Measurements from ENCODE around the gene CYP2U1.
"Not testable (repeated sequence)": the region's sequence is repeated elsewhere in the genome, so short reads cannot be mapped to it uniquely, and the experiment has no call there.

The CYP2U1 gene

DNA sequence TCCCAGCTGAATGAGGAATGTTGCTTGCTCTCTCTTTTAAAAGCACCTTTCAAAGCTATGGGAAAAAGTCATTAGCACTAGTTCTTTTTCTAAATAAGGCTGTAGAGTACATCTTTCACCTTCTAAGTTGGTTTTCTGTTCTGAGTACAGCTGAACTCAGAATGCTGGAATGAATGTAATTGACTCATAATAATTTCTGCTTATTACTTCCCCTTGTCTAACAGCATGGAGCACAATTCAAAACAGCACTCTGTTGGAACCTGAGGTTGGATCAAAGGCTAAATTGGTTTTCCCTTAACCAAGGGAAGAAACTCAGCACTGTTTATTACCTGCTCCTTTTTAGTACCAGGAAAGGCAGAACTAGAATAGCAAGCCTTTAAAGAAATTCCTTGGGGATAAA is 33.5 kb upstream of the CYP2U1 start:
- Histone ChIP-seq H3K4me2 (no peak overlapping the region), H3K9ac (no peak overlapping the region), H3K27me3 (no peaks in the 10 kb centered on the region), H3K27ac (no peak overlapping the region), H3K4me3 (no peak overlapping the region), H3K36me3 (no peaks in the 10 kb centered on the region), H4K20me1 (no peaks in the 10 kb centered on the region), H3K4me1 (no peaks in the 10 kb centered on the region), H3K9me3 (no peaks in the 10 kb centered on the region)
- no peak for TF ChIP-seq Cebpa-rat (IDR thresholded peaks at IDR 0.05)

DNA sequence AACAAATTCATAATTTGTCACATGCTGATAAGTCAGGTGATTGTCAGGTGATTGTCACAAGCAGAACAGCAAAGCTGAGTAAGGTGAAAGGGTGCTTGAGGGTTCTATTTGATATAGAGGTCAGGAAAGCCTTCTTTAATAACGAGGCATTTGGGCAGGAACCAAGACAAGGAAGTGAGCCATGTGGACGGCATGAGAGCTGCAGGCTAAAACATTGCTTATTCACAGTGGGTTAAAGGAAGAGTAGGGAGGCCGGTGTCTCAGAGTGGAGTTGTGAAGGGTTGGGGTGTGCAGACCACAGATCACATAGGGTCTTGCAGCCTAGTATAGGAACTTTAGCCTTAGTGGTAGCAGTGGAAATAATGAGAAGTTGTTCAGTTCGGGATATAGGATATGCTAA is 31.3 kb upstream of the CYP2U1 start:
- no peaks in the 10 kb centered on the region for H4K20me1 ChIP-seq
- no peaks in the 10 kb centered on the region for H3K9me3 ChIP-seq
- H3K36me3 ChIP-seq: no peaks in the 10 kb centered on the region
- H3K9ac ChIP-seq: no peak overlapping the region
- H3K4me2 ChIP-seq: no peak overlapping the region
- H3K27me3 ChIP-seq: no peaks in the 10 kb centered on the region
- no peak for TF ChIP-seq Cebpa-rat (IDR thresholded peaks at IDR 0.05)
- H3K4me1 ChIP-seq: no peaks in the 10 kb centered on the region
- H3K27ac ChIP-seq: no peak overlapping the region
- no peak overlapping the region for H3K4me3 ChIP-seq

DNA sequence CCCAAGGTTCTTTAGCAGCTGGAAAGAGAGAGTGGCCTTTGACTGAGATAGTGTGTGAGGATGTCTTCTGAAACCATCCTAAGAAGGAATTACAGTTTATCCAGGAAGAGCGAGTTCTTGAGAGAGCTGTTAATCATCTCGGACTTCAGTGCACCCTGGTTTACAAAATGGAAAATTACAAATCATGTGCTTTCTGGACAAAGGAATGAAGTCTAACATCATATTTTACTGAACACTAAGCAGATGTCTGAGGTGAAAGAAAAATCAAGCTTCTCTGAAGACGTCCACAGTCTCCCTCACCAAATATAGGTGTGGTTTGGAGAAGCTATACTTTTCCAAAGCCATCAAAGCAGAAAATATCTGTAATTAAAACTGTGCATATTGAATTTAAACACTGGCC is 30.8 kb upstream of the CYP2U1 start:
- H3K27ac ChIP-seq: no peak overlapping the region
- no peaks in the 10 kb centered on the region for H3K36me3 ChIP-seq
- no peaks in the 10 kb centered on the region for H3K27me3 ChIP-seq
- no peaks in the 10 kb centered on the region for H3K4me1 ChIP-seq
- no peak overlapping the region for H3K9ac ChIP-seq
- H3K9me3 ChIP-seq: no peaks in the 10 kb centered on the region
- TF ChIP-seq Cebpa-rat (IDR thresholded peaks at IDR 0.05): no peak
- H3K4me3 ChIP-seq: no peak overlapping the region
- H4K20me1 ChIP-seq: no peaks in the 10 kb centered on the region
- no peak overlapping the region for H3K4me2 ChIP-seq

DNA sequence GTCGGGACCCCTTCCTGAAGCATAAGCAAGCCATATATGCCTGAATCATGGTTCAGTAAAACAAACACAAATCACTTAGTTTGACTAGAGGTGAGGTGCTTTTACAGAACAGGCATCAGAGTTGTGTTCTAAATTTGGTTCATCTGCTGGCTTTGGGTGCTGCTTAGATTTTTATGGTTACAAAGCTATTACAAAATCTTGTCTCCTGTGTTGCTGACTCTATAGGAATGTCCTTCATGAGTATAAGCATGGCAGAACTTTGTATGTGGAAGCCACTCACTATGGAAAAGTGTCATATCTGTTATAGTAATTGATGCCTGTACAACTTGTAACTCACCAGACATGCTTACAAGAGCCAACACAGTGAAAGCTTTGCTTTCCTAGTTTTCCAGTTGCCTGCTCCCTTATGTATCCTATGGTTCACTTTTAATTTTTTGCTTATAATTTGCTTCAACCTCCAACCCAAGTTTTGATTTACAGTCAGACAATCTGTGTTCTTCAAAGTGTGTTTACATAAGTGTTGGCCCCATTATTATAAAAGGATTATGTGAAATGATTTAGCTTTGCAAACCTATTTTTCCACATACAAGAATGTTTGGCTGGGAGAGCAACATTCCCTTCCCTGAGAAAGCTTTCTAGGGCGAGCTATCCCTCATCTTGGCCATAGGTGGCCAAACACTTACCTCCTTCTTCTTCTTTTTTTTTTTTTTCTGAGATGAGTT is 30.0 kb upstream of the CYP2U1 start:
- no peak overlapping the region for H3K9ac ChIP-seq
- no peak overlapping the region for H3K27ac ChIP-seq
- no peaks in the 10 kb centered on the region for H4K20me1 ChIP-seq
- H3K9me3 ChIP-seq: no peaks in the 10 kb centered on the region
- TF ChIP-seq Cebpa-rat (IDR thresholded peaks at IDR 0.05): no peak
- no peak overlapping the region for H3K4me3 ChIP-seq
- no peak overlapping the region for H3K4me2 ChIP-seq
- H3K27me3 ChIP-seq: no peaks in the 10 kb centered on the region
- H3K36me3 ChIP-seq: no peaks in the 10 kb centered on the region
- H3K4me1 ChIP-seq: no peaks in the 10 kb centered on the region

DNA sequence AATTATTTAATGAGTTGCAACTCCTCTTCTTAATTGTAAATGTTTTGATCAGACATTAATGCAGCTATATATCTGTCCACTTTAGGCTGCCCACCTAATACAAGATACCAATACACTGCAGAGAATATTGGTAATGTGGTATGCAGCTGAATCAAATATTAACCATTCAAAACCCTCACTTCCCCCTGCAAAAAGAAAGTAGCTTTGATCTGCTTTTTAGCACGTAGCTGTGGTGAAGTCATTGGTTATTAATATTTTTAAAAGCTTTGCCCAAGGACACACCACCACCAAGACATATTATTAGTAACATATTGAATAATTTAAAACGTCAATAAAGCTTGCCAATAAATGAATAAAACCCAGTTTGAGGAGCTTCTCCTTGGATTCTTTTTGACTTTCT is 28.6 kb upstream of the CYP2U1 start:
- no peaks in the 10 kb centered on the region for H3K4me1 ChIP-seq
- H3K9ac ChIP-seq: no peak overlapping the region
- TF ChIP-seq Cebpa-rat (IDR thresholded peaks at IDR 0.05): no peak
- H3K27ac ChIP-seq: no peak overlapping the region
- no peaks in the 10 kb centered on the region for H3K36me3 ChIP-seq
- no peaks in the 10 kb centered on the region for H4K20me1 ChIP-seq
- H3K4me2 ChIP-seq: no peak overlapping the region
- H3K4me3 ChIP-seq: no peak overlapping the region
- H3K9me3 ChIP-seq: no peaks in the 10 kb centered on the region
- no peaks in the 10 kb centered on the region for H3K27me3 ChIP-seq

DNA sequence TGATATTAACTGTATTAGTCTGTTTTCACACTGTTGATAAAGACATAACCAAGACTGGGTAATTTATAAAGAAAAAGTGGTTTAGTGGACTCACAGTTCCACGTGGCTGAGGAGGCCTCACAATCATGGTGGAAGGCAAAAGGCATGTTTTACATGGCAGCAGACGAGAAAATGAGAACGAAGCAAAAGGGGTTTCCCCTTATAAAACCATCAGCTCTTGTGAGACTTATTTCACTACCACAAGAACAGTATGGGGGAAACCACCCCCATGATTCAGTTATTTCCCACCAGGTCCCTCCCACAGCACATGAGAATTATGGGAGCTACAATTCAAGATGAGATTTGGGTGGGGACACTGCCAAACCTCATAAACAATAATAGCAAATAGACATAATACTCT is 26.3 kb upstream of the CYP2U1 start:
- not testable (repeated sequence) for H3K36me3 ChIP-seq, H3K9ac ChIP-seq, H3K4me3 ChIP-seq, H3K27me3 ChIP-seq, H3K27ac ChIP-seq, H4K20me1 ChIP-seq, H3K4me2 ChIP-seq, H3K9me3 ChIP-seq, H3K4me1 ChIP-seq

DNA sequence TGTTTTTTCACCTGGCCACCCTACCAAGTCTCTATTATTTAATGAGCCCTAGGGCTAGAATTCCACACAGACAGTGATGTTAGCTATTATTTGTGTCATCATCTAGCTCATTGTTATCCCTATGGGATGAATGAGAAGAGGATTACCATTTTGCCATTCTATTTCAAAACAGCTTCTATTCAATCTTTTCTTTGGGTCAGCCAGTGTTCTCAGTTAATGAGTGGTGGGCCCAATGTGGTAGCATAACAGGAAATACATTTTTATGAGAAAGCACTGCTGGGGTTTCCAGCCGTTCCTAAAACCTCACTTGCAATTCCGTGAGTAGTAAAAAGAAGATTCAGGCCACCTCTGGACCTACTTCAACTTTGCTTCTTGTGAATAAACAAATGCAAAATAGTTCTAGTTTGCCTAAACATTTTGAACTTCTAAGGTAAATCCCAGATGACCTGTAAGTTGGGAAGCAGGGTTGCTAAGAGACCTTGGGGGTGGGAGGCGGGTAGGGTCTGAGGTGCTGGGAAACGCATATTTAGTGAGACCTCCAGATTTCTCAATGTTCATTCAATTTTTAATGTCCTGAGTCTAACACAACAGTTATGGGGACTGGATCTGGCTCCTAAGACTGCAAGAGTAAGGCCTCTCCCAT is 24.8 kb upstream of the CYP2U1 start:
- no peaks in the 10 kb centered on the region for H4K20me1 ChIP-seq
- no peak overlapping the region for H3K27ac ChIP-seq
- no peaks in the 10 kb centered on the region for H3K27me3 ChIP-seq
- H3K9ac ChIP-seq: no peak overlapping the region
- H3K4me3 ChIP-seq: no peak overlapping the region
- H3K4me2 ChIP-seq: no peak overlapping the region
- no peaks in the 10 kb centered on the region for H3K36me3 ChIP-seq
- H3K9me3 ChIP-seq: no peaks in the 10 kb centered on the region
- no peak for TF ChIP-seq Cebpa-rat (IDR thresholded peaks at IDR 0.05)
- no peaks in the 10 kb centered on the region for H3K4me1 ChIP-seq

DNA sequence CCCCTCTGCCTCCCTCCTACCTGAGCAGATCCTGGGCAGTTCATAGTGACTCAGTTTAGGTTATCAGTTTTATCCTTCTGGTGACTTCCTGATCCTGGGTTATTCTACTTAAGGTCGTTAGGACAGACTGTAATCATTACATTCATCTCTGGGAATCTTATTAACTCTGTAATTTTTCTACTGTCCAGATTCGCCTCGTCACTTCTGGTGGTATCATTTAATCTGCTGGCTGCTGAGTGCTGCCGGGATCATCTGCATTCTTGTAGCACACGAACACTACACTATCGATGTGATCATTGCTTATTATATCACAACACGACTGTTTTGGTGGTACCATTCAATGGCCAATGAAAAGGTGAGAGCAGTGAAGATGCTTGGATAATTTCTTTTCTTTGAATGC is 23.0 kb upstream of the CYP2U1 start:
- no peaks in the 10 kb centered on the region for H4K20me1 ChIP-seq
- no peaks in the 10 kb centered on the region for H3K27me3 ChIP-seq
- no peak overlapping the region for H3K4me2 ChIP-seq
- H3K4me1 ChIP-seq: no peaks in the 10 kb centered on the region
- H3K27ac ChIP-seq: no peak overlapping the region
- no peak overlapping the region for H3K4me3 ChIP-seq
- no peaks in the 10 kb centered on the region for H3K9me3 ChIP-seq
- H3K36me3 ChIP-seq: no peaks in the 10 kb centered on the region
- H3K9ac ChIP-seq: no peak overlapping the region
- no peak for TF ChIP-seq Cebpa-rat (IDR thresholded peaks at IDR 0.05)

DNA sequence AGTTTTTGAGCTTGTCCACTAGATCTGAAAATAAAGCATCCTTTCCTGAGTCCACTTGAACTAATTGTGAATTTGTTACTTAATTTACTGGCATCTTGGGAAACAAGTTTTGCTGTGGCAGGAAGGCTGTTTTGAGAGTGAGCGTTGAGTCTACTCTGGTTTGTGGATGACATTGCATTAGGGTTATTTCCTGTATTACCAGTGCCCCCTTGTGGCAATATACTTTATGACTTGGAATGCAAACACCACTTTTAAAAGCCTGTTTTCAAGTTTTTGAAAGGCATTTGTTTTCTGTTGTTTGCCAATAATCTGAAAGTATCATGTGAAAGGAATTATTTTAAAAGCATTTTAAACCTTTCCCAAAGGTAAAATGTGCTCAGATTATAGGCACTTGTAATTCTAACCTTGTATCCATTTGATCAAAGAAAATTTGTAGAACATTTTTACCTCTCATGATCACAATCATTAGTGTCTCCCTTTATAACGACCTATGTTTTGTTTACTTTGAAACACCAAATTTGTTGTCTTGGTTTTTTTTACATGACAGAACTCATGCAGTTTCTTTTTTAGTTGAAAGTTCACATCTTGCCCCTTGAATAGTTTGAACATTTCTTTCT is 18.0 kb upstream of the CYP2U1 start:
- Histone ChIP-seq H4K20me1 (no peaks in the 10 kb centered on the region), H3K4me1 (no peaks in the 10 kb centered on the region), H3K27ac (no peak overlapping the region), H3K9ac (no peak overlapping the region), H3K36me3 (no peaks in the 10 kb centered on the region), H3K27me3 (no peaks in the 10 kb centered on the region), H3K9me3 (no peaks in the 10 kb centered on the region), H3K4me2 (no peak overlapping the region), H3K4me3 (no peak overlapping the region)
- TF ChIP-seq Cebpa-rat (IDR thresholded peaks at IDR 0.05): no peak

DNA sequence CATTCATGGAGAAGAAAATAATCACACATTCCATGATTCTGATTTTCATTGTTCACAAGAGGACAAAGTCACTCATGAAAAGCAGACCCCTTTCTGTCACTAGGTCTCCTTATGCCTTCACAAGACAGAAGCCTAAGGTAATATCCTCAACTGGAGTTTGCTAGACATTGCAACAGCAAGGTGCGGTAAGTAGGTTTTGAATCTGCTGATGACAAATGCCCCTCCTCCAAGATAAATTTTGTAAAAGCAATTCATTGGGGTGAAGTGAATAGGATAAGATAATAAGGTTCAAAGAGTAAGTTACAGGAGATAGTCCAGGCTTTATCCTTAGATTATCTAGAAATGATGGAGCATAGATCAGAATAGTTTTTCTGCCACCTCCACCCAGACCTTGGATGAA is 16.1 kb upstream of the CYP2U1 start:
- Histone ChIP-seq H3K4me1 (no peaks in the 10 kb centered on the region), H3K4me3 (no peak overlapping the region), H4K20me1 (no peaks in the 10 kb centered on the region), H3K9me3 (peaks cover 11% of the 10 kb centered on the region), H3K27me3 (no peaks in the 10 kb centered on the region), H3K36me3 (no peaks in the 10 kb centered on the region), H3K27ac (no peak overlapping the region), H3K4me2 (no peak overlapping the region), H3K9ac (no peak overlapping the region)
- TF ChIP-seq Cebpa-rat (IDR thresholded peaks at IDR 0.05): no peak

Data from BLaER1 (cell line).